Prostate gland (tissue), 2 donors: ENCODE results near the gene RASGRF2.

Source experiments
- CTCF ChIP-seq, 4 experiments: fragments of 200-600 bp in 2 of 4; fragments of 450-650 bp in 2 of 4; sonication (generic) in 2 of 4; IDR thresholded peaks; 1 replicate in 3 of 4; 2 replicates in 1 of 4; pipeline ENCODE4 v1.5.1; 2016 to 2019; ENCODE audit warnings: antibody characterized with exemption in 4 of 4, mild to moderate bottlenecking in 2 of 4, moderate library complexity in 2 of 4
- POLR2A ChIP-seq: fragments of 450-650 bp; IDR thresholded peaks from one replicate; pipeline ENCODE4 v1.6.1; 2016; ENCODE audit warnings: antibody characterized with exemption, mild to moderate bottlenecking
- POLR2AphosphoS5 ChIP-seq: sonication (generic); formaldehyde crosslinking; IDR thresholded peaks from one replicate; pipeline ENCODE4 v1.6.1; 2017; ENCODE audit warnings: antibody characterized with exemption

GRCh38 chr5:81209869-81210493, 249.8 kb downstream of the RASGRF2 start:
- TF ChIP-seq POLR2A (no peak), CTCF (IDR thresholded peaks at IDR 0.05) (no peak), POLR2AphosphoS5 (no peak)
